T-helper 1 cell treated with Interleukin-12 subunit alpha and Interleukin-12 subunit beta and Interleukin-4 antibody, amounts not matched to agents 30 ng/mL and 1 ng/mL, for 36 hours (primary cell): Measurements from ENCODE around the gene MOB3A. TPM values are rescaled to one million over a fixed set of nuclear protein-coding genes. Genes with fewer than 3 reads are reported as not detected.

Experiments
- intact Hi-C: fragments of 100-400 bp; cut with micrococcal nuclease; formaldehyde crosslinking; loops from one replicate; pipeline ENCODE4 v1.15.1; 2024
- total RNA-seq: library from RNA; stranded (reverse); gene quantifications from 2 replicates; pipeline ENCODE4 v1.2.3, GENCODE V29; 2022

Gene MOB3A
- total RNA-seq, 1 donor from 2014 or later: 254 TPM

DNA sequence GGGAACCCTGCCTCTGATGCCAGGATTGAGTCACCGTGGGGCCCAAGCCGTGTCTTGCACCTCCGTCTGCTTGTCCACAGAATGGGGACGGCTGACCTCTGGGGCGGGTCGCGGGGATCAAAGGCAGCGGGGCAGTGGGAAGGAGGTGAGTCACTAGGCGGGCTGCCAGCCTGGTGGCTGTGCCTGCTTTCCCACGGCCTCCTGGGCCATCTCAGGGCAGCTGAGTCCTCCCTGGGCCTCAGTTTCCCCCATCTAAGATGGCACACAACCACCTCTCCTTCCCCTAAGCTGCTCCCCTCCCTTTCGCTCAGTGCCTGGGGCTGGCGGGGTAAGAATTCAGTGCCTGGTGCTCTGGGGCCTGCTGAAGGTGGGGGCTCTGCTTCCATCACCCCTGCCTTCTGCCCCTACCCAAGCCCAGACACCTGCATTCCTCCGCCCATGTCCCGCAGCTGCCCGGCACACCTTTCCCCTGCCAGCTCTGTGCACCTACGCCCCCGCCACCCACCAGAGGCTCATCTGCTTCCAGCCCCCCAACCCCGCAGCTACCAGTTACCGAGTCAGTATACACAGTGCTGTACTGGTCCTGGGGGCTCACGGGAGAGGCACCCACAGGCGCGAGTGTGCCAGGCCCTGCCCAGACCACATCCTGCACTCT lies 48.5 kb downstream of the MOB3A start:
- intact Hi-C loops: no loop called here

DNA sequence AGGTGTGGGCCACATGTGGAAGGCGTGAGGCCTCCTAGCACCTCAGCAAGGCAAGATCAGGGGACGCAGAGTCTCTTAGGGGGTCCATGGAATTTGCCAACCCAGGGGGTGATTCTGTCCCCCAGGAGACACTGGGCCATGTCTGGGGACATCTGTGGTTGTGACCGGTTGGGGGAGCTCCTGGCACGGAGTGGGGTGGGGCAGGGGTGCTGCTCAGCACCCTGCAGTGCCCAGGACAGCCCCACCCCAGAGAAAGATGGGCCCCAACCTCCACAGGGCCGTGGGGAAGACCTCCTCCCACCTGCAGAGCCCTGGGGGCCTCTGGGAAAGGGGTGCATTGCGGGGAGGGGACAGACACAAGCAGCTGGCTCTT lies 49.1 kb downstream of the MOB3A start:
- intact Hi-C loops: no loop called here

DNA sequence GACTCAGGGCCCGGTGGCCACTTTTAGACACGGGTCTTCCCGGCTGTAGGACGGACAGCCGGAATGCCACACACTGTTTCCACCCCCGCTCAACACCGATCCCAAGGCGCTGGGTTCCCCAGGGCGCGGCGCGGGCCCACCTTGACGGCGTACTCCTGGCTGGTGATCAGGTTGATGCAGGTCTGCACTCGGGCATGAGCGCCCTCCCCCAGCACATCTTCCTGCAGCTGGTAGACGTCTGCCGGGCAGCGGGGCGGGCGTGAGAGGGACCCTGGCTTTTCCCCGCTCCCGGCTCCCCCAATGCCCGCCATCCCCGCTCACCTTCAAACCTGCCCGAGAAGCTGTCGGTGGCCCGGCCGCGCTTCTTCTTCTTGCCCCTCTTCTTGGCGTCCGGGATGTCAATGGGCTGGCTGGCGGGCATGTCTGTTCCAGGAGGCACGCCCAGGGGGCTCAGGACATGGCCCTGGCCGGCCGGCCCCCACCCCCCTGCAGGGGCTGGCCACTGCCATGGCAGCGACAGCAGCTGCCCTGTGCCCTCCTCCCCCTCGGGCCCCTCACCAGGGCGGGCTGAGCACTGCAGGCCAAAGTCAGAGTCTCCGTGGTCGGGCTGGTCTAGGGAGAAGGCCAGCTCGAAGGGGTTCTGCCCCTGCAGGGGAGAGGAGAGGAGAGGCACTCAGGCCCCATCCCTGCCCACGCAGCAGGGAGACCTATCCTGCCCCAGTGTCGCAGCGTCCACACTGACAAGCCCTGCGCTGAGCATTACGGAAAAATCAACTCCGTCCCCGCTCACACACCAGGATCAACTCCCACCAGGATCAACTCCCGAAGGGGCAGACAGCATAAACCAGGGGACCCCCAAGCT lies 49.8 kb downstream of the MOB3A start:
- intact Hi-C loops: no loop called here

GRCh38 chr19:2045501-2046045 lies 50.6 kb downstream of the MOB3A start:
- intact Hi-C loops: no loop called here

DNA sequence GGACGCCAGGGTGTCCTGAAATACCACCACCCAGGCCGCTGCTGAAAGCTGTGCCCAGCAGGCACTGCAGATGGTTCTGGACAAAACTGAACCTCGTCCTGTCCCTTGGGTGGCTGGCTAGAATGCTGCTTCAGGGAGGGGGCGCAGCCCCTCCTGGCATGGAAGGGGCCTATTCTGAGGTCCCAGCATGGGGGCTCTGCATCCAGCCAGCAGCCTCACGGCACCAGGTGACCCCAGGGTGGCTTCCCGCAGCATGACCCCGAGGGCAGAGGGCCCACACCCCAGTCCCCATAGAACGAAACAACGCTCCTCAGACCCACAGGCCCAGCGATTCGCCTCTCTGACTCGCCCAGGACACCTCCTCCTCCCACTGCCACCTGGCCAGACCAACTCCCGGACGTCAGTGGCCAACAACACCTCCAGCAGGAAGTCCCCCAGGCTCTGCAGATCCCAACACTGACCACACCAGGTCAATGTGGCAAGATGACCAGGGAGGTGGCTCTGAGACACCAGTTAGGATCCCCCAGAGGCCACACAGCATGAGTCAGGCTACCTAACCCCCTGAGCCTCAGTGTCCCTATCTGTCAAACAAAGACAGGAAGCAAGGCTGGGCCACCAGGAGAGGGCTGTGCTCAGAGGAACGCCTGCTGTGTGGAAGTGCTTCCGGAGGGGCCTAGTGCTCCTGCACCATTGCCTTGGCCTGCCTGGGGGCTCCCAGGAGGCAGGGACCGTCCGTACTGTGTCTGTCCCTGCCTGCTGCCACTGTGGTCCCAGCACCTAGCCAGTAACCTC lies 51.2 kb downstream of the MOB3A start:
- intact Hi-C loops: no loop called here

DNA sequence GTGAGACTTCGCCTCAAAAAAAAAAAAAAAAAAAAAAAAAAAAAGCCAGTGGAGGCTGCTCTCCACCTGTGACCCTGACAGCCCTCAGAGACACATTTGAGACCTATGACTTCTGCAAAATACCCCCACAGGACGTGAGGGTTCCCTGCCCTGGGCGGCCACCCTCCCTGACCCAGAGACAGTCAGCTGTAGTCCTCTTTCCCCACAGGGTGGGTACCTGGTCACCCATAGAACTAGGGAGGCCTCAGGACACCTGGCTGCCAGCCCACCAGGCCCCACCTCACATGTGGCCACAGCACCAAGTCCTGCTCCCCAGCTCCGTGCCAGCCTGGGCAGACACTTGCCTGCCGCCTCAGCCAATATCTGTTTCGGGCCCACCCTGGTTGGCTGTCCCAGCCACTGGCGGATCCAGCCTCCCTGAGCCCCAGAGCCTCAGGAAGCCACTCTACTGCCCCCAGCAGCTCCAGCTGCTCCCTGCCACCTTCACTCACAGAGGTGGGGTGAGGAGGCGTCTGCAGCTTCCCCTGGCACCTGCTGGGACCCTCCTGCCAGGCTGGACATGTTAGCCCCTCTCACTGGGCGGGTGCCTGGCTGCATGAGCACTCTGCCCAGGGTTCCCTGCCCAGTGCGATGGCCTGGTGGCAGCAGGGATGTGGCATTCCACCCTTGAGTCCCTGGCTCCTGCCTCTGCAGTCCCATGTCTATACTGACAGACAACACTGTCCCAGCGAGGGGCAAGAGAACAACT lies 52.0 kb downstream of the MOB3A start:
- intact Hi-C loops: no loop called here

DNA sequence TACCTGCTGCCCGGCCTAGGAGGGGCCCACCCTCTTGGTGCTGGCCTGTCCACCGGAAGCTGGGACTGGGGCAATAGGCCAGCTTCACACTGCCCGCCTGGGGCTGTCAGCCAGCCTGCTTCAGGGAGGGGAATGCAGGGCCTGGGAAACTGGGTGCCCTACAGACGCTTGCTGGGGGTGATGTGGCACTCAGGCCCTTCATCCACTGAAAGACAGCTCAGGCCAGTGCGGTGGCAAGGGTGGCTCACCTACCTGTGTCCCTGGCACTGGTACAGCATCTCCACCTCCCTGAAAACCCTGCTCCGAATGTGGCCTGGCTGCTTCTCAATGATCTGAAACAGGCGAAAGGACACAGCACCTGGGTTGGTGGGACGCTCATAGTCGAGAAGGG lies 52.9 kb downstream of the MOB3A start:
- intact Hi-C loops: no loop called here

GRCh38 chr19:2042485-2043250 lies 53.5 kb downstream of the MOB3A start:
- intact Hi-C loops: loop anchor here (1.0 kb wide), 5 partner anchors 9 to 160 kb away; partner anchors contain the start of gene MKNK2

GRCh38 chr19:2041683-2042484 lies 54.2 kb downstream of the MOB3A start:
- intact Hi-C loops: loop anchor here (1.0 kb wide), 6 partner anchors 9 to 160 kb away; partner anchors contain the start of genes IZUMO4, MKNK2 and MOB3A

- intact Hi-C loops: loop anchor here (1.0 kb wide), 1 partner anchor 55 kb away; the partner anchor contains the start of genes IZUMO4 and MOB3A
Observed at GRCh38 chr19:2041433-2041682, 54.8 kb downstream of the MOB3A start.

GRCh38 chr19:2040647-2041432 lies 55.3 kb downstream of the MOB3A start:
- intact Hi-C loops: loop anchor here (1.0 kb wide), 1 partner anchor 55 kb away; the partner anchor contains the start of genes IZUMO4 and MOB3A

GRCh38 chr19:2039959-2040646 lies 56.0 kb downstream of the MOB3A start:
- intact Hi-C loops: no loop called here

GRCh38 chr19:2039089-2039958 lies 56.8 kb downstream of the MOB3A start:
- intact Hi-C loops: no loop called here

DNA sequence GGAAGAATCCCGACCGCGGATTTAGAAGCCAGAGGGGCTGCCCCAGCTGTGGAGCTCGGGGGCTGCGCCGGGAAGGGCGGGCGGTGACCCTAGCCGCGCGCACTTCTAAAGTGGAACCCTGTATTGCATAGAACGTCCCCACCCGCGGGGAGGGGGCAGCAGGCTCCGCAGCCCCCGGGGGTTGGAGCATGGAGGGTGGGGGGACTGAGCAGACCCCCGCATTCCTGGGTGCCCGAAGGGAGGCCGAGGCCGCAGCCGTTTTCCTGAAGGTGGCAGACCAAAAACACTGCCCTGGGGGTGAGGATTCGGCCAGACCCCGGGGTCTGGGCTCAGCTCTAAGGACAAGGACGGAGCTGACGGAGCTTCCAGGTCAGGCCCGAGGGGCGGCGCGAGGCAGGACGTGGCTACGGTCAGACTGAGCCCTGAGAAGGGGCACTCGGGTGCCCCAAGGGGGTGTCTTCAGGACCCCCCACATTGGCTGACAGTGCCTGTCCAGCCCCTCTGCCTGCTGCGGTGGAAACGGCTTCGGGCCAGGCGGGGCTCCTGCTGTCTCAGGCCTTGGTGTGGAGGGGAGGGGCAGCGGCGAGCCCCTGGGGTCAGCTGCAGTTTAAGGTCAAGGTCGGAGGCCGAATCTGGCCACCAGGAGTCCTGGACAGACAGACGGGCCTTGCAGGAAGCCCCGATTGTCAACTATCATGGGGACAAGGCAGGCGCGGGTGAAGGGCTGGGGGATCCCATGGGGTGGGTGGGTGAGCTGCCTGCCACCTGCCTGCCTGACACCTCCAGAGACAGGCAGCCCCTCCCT lies 57.6 kb downstream of the MOB3A start:
- intact Hi-C loops: no loop called here

- intact Hi-C loops: no loop called here
Observed at GRCh38 chr19:2037651-2038255, 58.4 kb downstream of the MOB3A start.

DNA sequence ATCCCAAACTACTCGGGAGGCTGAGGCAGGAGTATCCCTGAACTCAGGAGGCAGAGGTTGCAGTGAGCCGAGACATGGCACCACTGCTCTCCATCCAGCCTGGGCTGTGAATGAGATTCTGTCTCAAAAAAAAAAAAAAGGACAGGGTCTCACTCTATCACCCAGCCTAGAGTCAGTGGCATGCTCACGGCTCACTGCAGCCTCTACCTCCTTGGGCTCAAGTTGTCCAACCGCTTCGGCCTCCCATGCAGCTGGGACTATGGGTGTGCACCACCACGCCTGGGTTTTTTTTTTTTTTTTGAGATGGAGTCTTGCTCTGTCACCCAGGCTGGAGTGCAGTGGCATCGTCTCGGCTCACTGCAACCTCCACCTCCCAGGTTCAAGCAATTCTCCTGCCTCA lies 59.7 kb downstream of the MOB3A start:
- intact Hi-C loops: no loop called here
